NCI-H1694 treated with DMSO at 0.1 percent for 48 hours (cell line): ENCODE measurements around the gene ALK.
"Not testable (repeated sequence)": the region's sequence is repeated elsewhere in the genome, so short reads cannot be mapped to it uniquely, and the experiment has no call there.

Experiments used
- DNase-seq: peaks from one replicate; lab custom pipeline; 2025; lab: John Stamatoyannopoulos, UW

ALK gene

DNA sequence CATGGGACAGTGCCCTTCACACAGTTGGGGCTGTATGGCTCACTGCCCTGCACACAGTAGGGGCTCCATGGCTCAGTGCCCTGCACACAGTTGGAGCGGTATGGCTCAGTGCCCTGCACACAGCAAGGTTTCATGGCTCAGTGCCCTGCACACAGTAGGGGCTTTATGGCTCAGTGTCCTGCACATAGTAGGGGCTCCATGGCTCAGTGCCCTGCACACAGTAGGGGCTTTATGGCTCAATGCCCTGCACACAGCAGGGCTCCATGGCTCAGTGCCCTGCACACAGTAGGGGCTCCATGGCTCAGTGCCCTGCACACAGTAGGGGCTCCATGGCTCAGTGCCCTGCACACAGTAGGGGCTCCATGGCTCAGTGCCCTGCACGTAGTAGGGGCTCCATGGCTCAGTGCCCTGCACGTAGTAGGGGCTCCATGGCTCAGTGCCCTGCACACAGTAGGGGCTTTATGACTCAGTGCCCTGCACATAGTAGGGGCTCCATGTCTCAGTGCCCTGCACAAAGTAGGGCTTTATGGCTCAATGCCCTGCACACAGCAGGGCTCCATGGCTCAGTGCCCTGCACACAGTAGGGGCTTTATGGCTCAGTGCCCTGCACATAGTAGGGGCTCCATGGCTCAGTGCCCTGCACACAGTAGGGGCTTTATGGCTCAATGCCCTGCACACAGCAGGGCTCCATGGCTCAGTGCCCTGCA lies 676.2 kb downstream of the ALK start:
- not testable (repeated sequence) for DNase-seq

DNA sequence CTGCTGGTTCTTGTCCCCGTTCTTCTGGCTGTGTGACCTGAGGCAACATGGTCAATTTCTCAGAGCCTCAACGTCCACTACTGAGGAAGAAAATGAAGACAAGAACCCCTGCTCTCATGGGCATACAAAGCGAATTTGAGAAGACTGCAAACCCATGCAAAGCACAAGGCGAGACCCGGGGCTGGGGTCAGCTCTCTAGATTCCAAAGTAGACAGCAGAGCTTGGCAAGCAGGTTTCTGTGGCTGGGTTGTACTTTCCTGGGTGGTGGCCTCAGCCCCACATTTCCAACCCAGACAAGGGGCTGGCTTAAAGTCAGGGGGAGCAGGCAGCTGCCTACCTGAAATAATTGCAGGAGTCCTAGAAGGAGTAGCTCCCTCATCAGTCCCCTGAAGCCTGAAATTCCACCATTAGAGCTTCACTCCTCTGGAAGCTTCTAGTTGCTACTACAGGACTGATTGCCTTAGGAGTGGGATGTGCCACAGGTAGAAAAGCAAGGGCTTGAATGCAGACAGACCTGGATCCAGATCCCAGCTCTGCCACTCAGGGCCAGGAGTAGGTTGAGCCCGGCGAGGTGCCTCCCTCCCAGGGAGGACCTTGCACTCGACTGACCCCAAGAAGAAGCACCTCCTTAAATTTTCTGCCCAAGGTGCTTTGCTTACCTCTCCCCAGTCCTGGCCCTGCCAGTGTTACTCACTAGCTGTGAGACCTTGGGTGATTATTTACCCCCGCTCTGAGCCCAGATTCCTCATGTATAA lies 678.6 kb downstream of the ALK start:
- DNase-seq: no peak

DNA sequence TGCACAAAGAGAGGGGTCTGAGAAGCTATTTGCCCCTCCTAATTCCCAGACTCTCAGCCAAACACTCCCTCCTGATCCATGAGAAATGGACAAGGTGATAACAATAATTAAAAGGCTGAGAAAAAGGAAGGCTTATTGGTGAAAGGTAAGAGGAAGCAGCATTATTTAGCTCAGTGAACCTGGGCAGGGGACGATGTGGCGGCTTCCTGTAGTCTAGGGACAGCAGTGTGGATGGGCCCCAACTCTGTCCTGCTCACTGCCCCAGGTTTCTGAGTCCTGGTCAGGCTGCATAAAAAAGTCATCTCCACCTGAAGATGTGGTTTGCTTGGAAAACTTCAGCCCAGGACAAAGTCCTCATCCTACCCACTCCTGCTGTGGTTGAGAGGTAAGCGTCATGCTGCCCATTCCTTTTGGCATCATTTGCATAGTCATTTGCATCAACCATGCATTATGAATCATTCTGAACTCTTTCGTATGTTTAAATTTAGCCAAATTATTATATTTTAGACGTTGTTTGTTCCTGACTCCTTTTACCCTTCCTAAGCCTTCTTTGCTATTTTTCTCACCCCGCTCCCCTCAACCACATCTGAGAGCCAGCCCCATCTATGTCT lies 679.3 kb downstream of the ALK start:
- DNase-seq: no peak

DNA sequence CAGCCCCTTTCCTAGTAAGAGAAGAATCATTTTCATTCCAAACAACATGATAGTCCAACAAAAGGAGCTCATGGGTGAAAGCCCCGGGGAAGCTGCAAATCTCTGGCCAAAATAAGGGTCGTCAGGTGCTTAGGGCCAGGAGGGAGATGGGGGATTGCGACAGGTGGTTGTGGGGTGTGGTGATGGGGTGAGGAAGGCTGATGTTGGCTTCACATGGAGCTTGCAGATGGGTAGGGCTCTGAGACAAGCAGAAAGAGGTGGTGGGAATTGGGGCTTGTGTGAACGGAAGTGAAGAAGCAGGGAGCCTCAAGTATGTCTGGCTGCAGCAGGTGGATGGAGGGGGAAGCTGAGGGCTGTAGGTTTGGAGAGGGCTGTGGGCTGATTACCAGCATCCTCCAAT lies 680.0 kb downstream of the ALK start:
- no peak for DNase-seq

GRCh38 chr2:29240601-29241000 lies 680.8 kb downstream of the ALK start:
- DNase-seq: no peak

GRCh38 chr2:29239209-29239960 lies 682.0 kb downstream of the ALK start:
- no peak for DNase-seq

DNA sequence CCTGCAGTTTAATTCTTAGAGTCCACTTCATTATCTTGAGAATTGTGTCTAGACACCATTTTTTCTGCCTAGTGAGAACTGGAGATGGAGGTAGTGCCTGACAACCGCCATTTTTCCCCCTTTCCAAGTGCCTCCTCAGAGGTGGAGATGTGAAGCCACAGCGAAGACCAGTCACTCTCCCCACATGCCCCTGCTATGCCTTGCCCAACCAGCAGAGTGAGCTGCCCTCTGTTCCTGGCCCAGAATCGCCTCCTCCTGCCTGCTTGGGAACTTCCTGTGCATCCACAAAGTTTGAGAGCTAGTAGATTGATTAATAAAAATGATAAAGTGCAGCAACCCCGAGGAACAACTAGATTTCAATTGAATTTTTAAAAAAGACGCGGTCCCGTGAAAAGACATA lies 682.9 kb downstream of the ALK start:
- DNase-seq: no peak

DNA sequence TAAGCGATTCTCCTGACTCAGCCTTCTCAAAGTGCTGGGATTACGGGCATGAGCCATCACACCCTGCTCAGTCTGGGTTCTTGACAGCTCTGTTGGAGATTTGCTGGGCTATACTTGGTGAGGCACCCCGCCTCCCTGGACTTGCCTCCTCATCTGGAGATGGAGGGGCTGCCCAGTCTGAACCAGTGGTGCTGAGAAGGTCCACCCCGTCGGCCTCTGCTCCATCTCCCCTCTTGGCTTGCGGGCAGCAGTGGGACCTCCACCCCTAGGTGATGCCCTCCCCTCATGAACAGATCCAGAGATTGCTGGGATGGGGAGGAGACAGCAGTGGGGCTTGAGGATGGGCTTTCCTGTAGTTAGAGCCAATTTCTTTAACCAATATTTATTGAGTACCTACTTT lies 685.3 kb downstream of the ALK start:
- no peak for DNase-seq

DNA sequence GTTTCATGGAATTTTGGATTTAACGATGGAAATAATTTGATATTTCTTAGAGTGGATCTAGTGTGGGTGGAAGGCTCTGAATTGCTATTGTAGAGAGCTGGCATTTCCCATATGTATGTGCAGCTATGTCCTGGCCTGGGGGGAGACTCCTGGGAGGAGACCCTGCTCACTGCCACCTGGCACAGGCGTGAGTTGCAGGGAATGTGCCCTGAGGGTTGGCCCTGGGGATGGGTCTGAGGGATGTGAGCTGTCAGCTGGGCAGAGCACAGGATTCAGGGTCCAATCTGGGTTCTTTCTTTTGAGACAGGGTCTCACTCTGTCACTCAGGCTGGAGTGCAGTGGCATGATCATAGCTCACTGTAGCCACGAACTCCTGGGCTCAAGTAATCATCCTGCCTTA lies 686.0 kb downstream of the ALK start:
- no peak for DNase-seq

- DNase-seq: no peak
Observed at GRCh38 chr2:29233428-29233827, 688.0 kb downstream of the ALK start.

DNA sequence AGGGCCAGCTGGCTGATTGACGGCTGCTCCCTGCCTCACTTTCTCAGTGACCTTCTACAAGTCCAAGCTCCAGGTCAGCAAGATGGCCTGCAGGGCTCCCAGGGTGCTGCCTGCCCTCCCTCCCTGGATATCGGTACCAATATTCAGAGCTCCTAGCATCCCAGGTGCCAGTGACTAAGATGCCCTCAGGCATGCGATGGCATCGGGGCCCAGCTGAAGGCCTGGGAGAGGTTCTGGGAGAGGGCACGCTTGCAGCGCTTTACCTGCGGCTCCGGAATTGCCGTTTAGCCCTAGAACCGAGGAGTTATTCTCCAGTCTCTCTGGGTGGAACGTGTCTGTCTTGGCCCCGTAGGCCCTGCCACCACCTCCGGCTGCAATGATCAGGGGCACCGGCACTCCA lies 689.3 kb downstream of the ALK start:
- no peak for DNase-seq

DNA sequence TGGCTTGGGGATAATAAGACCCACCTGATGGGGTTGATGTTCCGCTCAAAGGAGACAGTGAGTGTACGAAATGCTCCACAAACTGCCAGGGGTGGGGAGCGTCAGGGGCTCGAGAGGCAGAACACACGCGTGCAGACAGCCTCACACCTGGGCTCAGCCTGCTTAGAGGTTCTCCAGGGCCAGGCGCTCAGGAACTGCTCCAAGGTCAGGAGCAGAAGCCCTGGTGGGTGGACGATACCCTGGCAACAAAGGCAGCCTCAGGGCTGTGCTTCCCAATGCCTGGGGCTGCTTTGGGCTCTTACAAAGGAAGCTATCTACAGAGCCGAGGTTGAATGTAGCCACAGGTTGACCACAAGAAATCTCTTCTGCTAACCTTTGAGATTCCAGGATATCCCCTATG lies 691.7 kb downstream of the ALK start:
- no peak for DNase-seq

DNA sequence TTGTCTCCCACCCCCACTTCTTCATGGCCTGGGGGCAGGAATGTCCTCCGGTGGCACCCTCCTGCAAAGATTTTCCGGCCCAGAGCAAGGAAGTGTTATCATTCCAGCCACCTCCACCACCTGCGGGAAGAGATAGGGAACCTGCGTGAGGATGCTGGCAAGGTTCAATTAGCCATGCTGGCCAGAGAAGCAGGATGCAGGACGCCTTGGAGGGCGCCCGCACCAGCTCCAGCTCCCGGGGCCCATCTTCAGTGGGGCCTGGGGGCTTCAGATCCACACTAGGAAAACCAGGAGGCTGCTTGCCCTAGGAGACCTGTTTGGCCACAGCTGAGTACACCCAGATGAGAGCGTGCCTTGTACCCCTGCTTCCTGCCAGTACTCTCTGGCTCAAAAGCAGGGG lies 692.4 kb downstream of the ALK start:
- DNase-seq: no peak

DNA sequence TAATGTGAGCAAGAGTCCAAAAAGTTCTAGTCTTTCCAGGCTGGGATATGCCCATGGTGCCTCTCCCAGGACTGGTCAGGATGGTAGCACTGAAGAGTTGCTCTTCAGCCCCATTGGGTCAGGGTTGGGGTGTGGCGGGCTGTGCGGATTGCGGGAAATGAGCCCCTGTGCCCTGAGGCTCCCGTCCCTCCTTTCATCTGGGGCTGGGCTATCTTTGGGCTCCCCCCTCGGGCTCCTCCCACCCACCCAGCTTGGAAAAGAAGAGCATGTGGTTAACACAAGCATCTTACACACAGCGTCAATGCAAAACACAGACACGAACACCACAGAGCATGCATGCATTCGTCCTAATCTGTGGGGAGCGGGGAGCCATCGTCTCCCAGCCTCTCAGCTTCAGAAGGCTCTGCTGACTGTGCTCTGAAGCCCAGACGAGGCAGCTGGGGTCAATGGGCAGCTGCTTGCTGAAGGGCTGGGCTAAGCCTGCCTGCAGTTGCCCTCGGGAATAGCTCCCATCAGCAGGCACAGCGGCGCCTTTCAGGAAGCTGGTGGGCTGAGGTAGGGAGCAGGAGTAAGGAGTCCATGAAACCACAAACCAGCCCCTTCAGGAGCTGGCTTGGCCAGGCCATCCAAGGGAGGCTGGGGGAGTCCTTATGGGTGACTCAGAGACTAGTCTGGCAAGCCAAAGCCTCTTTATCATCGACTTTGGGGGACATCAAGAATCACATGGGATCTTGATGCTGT lies 693.3 kb downstream of the ALK start:
- no peak for DNase-seq

GRCh38 chr2:29226808-29227207 lies 694.6 kb downstream of the ALK start:
- DNase-seq: no peak

DNA sequence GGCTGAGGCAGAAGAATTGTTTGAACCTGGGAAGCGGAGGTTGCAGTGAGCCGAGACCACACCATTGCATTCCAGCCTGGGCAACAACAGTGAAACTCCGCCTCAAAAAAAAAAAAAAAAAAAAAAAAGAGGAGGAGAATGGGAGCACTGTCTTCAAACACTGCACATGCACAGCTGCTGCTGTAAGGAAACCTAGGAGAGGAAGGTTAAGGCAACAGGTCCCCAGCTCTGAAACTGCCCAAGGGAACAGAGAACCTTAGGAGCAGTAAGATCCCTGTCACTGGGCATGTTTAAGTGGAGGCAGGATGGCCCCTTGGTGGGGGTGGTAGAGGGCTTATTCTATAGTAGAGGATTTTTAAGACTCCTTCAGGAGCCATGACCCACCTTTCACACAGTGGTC lies 695.0 kb downstream of the ALK start:
- no peak for DNase-seq

DNA sequence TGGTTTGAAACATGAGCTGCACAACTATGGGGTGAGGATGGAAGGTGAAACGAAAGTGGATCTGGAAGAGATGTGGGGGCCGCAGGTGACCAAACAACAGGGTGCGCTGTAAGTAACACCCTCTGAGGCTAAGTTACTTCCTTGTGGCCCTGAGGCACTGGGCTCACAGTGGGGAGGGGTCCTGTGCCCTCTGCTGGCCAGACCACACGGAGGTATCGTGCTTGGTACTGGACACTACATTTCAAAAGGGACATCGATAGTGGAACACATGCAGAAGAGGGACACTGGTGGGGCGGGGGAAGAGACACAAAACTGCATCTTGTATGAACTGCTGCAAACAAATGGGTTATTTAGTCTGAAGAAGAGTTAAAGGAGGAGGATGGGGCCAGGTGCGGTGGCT lies 695.6 kb downstream of the ALK start:
- DNase-seq: no peak

DNA sequence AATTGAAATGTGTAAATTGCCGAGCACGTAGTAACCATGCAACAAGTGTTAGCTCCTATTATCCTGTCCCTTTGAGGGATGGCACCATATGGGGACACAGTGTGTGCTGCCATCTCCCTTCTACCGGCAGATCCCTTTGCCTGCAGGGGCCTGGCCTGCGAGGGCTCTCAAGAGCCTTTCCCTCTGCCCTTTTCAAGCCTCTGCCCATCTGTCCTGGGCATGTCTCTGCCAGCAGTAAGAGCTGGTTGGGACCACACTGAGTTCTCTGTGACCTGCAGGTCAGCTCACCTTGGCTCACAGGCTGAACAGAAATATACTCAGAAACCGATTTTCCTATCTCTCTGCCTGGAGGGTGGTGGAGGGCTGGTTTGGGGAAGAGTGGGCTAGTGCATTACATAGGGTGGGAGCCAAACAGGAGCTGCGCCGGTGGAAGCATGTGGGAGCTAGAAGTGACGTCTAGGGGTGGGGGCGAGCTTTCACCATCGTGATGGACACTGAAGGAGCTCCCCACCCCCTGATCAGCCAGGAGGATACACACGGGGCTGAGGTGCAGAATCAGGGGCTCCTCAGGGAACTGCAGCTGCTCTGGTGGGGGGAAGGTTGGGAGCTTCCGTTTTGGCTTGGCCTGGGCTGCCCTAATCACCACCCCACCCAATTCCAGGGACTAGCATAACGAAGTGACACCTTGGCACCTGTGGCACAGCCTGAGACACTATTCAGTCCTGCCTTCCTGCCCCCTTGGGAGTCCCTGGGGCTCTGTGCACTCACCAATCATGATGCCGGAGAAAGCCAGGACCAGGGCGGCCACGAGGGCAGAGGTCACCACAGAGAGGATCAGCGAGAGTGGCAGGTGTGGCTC lies 696.5 kb downstream of the ALK start:
- no peak for DNase-seq

GRCh38 chr2:29223851-29224692 lies 697.3 kb downstream of the ALK start:
- DNase-seq: no peak

DNA sequence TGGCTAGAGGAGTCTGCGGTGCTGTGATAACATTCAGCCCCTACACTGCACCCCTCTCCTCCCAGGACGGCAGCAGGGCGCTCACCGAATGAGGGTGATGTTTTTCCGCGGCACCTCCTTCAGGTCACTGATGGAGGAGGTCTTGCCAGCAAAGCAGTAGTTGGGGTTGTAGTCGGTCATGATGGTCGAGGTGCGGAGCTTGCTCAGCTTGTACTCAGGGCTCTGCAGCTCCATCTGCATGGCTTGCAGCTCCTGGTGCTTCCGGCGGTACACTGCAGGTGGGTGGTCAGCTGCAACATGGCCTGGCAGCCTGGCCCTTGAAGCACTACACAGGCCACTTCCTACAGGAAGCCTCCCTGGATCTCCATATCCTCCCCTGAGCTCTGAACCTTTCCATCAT lies 698.1 kb downstream of the ALK start:
- no peak for DNase-seq
